ENCODE data around the gene WDR4. TPM values are rescaled to one million over a fixed set of nuclear protein-coding genes. Genes with fewer than 3 reads are reported as not detected.
"Not testable (repeated sequence)": the region's sequence is repeated elsewhere in the genome, so short reads cannot be mapped to it uniquely, and the experiment has no call there.

WDR4 gene, protein sequence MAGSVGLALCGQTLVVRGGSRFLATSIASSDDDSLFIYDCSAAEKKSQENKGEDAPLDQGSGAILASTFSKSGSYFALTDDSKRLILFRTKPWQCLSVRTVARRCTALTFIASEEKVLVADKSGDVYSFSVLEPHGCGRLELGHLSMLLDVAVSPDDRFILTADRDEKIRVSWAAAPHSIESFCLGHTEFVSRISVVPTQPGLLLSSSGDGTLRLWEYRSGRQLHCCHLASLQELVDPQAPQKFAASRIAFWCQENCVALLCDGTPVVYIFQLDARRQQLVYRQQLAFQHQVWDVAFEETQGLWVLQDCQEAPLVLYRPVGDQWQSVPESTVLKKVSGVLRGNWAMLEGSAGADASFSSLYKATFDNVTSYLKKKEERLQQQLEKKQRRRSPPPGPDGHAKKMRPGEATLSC
- 10 to 100 TPM in 1 of 10 donors, 1 to 10 TPM in 9; 5.2 to 10.4 (median 8.4) TPM for polyA plus RNA-seq (ENCODE audit: insufficient read length in 10 of 10)
- long read RNA-seq, donor 1, partial matches to known transcripts = 0 of 2 reads
- long read RNA-seq, donor 1, other reads (novel, unspliced or antisense) = 0 of 2 reads
- long read RNA-seq, donor 2, partial matches to known transcripts = 0 of 2 reads
- long read RNA-seq, donor 2, other reads (novel, unspliced or antisense) = 0 of 2 reads
- long read RNA-seq, donor 3 = 0 reads
- long read RNA-seq, donor 4 = 0 reads
- long read RNA-seq, donor 5, partial matches to known transcripts = 0 of 1 reads
- long read RNA-seq, donor 5, other reads (novel, unspliced or antisense) = 0 of 1 reads
- long read RNA-seq, donor 6, partial matches to known transcripts = 83 of 111 reads
- long read RNA-seq, donor 6, other reads (novel, unspliced or antisense) = 26 of 111 reads
- long read RNA-seq, donor 7 = 0 reads
- long read RNA-seq, donor 8, partial matches to known transcripts = 0 of 1 reads
- long read RNA-seq, donor 8, other reads (novel, unspliced or antisense) = 0 of 1 reads
- long read RNA-seq, donor 9 = 0 reads

DNA sequence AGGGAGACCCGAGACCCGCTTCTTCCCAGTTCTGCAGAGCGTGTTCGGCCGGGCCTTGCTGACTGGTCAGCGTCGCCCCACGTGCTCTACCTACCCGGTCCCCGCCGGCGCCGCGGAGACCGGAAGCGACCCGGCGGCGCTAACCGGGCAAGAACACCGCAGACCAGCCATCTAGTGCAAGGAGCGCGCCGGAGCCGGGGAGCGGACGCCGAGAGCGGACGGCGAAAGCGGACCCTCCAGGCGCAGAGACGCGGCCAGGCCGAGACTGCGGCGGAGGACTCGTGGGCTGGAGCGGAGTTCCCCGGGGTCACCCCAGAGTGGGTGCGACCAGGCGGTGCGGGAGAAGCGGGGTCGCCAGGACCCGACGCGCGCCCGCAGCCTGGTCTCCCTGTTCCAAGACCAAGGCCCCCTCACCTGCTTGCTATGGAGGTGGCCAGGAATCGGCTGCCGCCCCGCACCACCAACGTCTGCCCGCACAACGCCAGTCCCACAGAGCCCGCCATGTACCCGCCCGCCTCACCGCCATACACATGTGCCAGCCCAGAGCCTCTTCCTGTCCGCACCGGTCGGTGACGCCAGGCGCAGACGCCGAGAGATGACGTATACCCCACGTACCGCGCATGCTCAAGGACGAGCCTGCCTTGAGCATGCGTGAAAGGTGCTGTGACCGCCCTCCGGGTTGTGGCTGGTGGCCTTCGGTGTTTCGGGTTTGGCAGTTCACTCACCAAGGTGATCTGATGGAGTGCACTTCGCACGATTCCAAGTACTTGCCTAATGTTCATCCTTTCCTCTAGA is at the start of gene WDR4:
TSS of gene WDR4 (minus strand) at position 547 of the 795 bp plus-strand sequence. CDS start at position 503, 44 bp downstream.
- peak; percentile 97 to 99 (median 99) for DNase-seq

- DNase-seq = not testable (repeated sequence)
Measured at GRCh38 chr21:42927474-42928200, 48.3 kb upstream of the WDR4 start.

DNA sequence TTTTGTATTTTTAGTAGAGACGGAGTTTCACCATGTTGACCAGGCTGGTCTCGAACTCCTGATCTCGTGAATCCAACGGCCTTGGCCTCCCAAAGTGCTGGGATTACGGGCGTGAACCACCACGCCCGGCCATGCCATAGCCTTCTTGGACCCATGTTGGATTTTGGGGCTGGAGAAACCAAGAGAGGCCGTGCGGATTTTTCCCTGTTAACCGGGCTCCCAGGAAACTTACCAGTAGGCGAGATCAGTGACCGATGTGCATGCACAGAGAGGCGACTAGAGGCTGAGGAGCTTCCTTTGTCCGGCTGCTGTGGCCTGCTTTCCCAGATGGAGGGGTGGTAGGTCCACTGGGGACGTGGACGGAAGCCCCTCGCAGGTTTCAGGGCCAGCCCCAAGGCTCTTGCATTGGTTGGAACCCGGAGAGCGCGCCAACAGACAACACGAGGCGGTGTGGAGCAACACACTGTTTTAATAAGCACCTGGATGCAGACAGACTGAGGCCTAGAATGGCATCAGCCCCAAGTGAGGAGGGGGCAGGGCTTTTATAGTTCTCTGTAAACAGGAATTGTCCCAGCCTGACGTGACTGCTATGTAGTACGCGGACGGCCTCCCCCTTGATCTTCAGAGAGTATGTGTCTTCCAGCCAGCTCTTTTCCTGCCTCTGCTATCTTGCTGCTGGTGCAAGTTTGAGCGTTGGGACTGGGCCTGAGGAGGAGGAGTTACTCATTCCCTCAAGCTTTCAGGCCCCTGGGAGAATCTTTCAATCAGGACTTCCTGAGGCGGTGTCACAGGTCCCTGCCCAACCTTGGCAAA is 46.0 kb upstream of the WDR4 start, which contains the start of gene ERVH48-1:
TSS of gene ERVH48-1 (minus strand) at position 517 of the 813 bp plus-strand sequence. CDS start 6,624 bp downstream, outside the sequence.
- DNase-seq = no peak

DNA sequence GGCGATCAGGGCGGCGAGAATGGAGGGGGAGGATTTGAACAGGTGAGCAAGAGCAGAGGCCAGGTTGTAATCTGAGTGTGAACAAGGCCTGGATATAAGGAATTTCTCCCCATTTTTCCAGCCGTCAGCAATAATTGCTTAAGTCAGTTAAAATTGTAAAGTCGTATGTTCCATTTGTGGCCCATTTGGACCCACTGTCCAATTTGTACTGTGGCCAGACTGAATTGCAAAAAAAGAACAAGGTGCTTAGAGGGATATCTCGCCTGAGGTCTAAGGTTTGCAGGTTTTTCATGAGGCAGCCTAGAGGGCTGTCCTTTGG is 45.1 kb upstream of the WDR4 start:
- DNase-seq = no peak

DNA sequence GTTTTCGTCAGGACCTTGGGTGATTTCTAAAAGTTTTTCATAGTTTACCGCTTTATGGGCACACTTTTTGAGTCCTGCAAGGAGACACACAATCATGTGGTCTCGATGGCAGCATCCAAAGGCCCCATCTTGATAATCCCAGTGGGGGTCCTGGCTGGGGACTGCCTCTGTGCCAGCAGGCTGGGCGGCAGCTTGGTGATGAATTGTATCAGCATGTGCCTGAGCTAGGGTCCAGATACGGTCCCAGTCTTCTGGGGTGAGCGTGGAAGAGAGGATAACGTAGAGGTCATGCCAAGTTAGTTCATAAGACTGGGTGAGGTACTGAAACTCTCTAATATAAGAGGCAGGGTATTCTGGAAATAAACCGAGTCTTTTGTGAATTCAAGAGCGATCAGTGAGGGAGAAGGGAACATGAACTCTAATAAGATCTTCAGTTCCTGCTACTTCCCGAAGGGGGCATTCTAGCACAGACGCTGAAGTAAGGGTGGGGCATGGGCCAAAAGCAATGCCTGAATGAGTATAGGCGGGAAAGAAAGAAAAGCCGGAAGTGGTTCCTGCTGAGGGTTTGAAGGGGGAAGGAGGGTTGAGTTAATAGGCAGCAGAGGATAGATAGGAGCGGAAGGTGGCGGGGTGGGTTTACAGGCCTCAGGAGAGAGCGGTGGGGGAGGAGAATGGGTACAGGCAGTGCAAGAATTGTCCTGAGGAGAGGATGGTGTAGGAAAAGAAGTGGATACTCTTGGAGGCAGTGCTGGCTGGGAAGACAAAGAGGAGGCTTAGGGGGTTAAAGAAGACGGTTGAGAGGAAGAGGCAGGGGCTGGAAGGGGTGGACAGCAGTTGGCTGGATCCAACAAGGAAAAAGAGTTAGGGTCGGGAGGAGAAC is 44.5 kb upstream of the WDR4 start:
- DNase-seq = peak; percentile 87 to 92 (median 88)

DNA sequence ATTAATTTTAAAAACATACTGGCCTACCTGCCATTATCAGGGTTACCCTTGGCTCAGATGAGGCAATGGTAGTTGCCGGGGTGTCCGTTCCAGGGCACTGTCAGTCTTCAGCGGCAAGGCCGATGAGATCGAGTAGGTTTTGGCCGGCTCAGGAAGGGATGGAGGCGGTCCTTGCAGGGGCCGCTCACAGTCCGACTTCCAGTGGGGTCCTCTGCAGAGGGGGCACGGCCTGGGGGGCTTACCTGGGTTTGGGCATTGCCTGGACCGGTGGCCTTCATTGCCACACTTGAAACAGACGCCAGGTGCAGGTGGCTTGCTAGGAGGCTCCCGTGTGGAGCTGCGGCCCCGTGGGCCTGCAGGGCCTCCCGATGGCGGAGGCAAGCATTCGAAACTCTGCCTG is 43.6 kb upstream of the WDR4 start:
- no peak for DNase-seq

- DNase-seq = no peak
Measured at GRCh38 chr21:42921927-42922326, 42.6 kb upstream of the WDR4 start.

- no peak for DNase-seq
Measured at GRCh38 chr21:42918291-42918690, 39.0 kb upstream of the WDR4 start.

- DNase-seq = no peak
Measured at GRCh38 chr21:42913476-42913875, 34.1 kb upstream of the WDR4 start.

- not testable (repeated sequence) for DNase-seq
Measured at GRCh38 chr21:42911920-42912319, 32.6 kb upstream of the WDR4 start.

GRCh38 chr21:42908484-42908883 is 29.1 kb upstream of the WDR4 start:
- not testable (repeated sequence) for DNase-seq

DNA sequence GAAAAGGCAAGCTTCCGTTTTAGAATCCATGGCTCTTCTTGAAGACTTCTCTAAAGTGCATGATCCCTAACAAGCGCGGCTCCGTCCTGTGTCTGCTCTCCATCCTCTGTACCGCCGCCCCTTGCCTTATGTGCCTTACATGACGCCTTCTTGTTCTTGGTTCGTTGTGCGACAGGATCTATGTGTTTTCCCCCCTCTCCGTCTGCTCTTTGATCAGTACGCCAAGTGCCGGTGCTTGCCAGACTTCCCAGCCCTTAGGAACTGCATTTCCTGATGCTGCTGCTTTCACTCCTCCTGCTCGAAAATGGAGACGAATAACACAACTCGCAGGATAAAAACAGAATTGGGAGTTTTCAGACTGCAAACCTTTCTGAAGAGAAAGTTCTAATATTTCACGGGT is 26.9 kb upstream of the WDR4 start:
- DNase-seq = no peak

GRCh38 chr21:42905195-42905594 is 25.9 kb upstream of the WDR4 start:
- no peak for DNase-seq

DNA sequence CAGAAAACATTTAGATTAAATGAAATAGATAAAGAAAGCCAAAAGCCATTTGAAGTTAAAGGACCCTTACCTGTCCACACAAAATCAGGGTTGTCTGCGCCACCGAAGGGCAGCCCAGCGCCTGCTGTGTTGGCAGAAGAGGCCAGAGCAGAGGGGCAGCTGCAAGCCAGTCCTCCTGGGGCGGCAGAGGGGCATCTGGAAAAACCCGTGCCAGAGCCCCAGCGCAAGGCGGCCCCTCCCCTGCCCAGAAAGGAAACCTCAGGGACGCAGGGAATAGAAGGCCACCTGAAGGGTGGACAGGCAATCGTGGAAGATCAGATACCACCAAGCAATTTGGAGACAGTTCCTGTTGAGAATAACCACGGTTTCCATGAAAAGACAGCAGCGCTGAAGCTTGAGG is 24.5 kb upstream of the WDR4 start:
- DNase-seq = no peak

GRCh38 chr21:42900446-42900845 is 21.1 kb upstream of the WDR4 start:
- no peak for DNase-seq

DNA sequence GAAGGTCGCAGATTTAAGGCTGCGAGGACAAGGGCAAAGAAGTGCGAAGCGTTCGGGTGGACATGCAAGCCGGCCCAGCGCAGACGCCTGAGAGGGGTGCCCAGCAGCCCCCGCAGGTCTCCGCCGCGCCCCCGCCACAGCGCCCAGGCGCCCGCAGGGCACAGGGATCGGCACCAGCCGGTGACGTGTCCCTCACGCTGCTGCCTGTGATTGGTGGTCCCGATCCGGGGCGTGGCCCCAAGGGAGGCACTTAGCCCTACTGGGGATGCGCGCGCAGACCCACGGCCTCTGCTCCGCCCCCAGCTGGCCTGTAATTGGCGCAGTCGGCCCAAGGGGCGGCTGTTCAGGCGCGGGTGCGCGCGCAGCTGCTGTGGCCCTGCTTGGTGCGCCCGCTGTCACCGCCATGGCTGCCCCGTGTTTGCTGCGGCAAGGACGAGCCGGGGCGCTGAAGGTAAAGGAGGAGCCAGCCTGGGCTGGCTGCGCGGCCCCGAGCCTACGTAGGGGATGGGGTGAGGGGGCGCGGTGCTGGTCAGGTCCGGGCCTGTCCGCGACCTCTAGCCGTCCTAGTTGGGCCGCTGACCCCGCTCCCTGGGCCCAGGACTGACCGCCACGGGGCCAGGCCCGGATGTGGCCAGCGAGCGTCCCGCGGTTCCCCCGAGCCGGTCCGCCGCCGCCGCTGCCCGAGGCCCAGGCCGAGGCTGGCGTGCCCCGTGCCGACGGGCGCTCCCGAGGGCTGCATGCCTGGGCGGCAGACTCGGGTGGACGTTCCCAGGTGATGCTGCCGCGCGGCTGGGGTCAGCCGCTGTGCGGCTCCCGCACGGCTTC is 13.8 kb upstream of the WDR4 start, which contains the start of gene NDUFV3:
TSS of gene NDUFV3 (plus strand) at position 379 of the 825 bp plus-strand sequence. CDS start at position 404, 25 bp downstream.
- DNase-seq = peak; percentile 99

GRCh38 chr21:42892582-42892930 is 13.2 kb upstream of the WDR4 start:
- no peak for DNase-seq

GRCh38 chr21:42887326-42887725 is 8.0 kb upstream of the WDR4 start:
- DNase-seq = no peak

Data from muscle of back (tissue), 13 donors.